NCI-H1092 treated with DMSO at 0.1 percent for 48 hours (cell line): ENCODE results near the gene NSUN5.
"Not testable (repeated sequence)": the region's sequence is repeated elsewhere in the genome, so short reads cannot be mapped to it uniquely, and the experiment has no call there.

Experiments used
- DNase-seq: peaks from one replicate; lab custom pipeline; 2025; lab: John Stamatoyannopoulos, UW

NSUN5 gene

GRCh38 chr7:73325424-73325823, 16.8 kb upstream of the NSUN5 start:
- DNase-seq, result not testable (repeated sequence)

GRCh38 chr7:73324081-73324845, 15.6 kb upstream of the NSUN5 start:
- DNase-seq, result peak; percentile 81

GRCh38 chr7:73323434-73324080, 14.9 kb upstream of the NSUN5 start:
- DNase-seq, result not testable (repeated sequence)

- DNase-seq, result not testable (repeated sequence)
Observed at GRCh38 chr7:73320009-73320408, 11.4 kb upstream of the NSUN5 start.

- not testable (repeated sequence) for DNase-seq
Observed at GRCh38 chr7:73319541-73319940, 10.9 kb upstream of the NSUN5 start.

GRCh38 chr7:73318656-73319204, 10.1 kb upstream of the NSUN5 start:
- not testable (repeated sequence) for DNase-seq

- no peak for DNase-seq
Observed at GRCh38 chr7:73316521-73316920, 7.9 kb upstream of the NSUN5 start.

GRCh38 chr7:73314271-73314670, 5.6 kb upstream of the NSUN5 start:
- no peak for DNase-seq

- no peak for DNase-seq
Observed at GRCh38 chr7:73313521-73313906, 4.9 kb upstream of the NSUN5 start.

GRCh38 chr7:73312831-73313520, 4.3 kb upstream of the NSUN5 start:
- no peak for DNase-seq

- DNase-seq, result not testable (repeated sequence)
Observed at GRCh38 chr7:73311421-73311820, 2.8 kb upstream of the NSUN5 start.

- no peak for DNase-seq
Observed at GRCh38 chr7:73308074-73308664, 457 bp downstream of the NSUN5 start.

- DNase-seq, result no peak
Observed at GRCh38 chr7:73307436-73307835, 1.2 kb downstream of the NSUN5 start.

- not testable (repeated sequence) for DNase-seq
Observed at GRCh38 chr7:73304612-73305387, 3.8 kb downstream of the NSUN5 start.

- DNase-seq, result no peak
Observed at GRCh38 chr7:73304071-73304470, 4.6 kb downstream of the NSUN5 start.

GRCh38 chr7:73303546-73303945, 5.1 kb downstream of the NSUN5 start:
- no peak for DNase-seq

- not testable (repeated sequence) for DNase-seq
Observed at GRCh38 chr7:73302846-73303245, 5.8 kb downstream of the NSUN5 start.

GRCh38 chr7:73301108-73301507, 7.5 kb downstream of the NSUN5 start:
- DNase-seq, result not testable (repeated sequence)

GRCh38 chr7:73299812-73300211, 8.8 kb downstream of the NSUN5 start:
- not testable (repeated sequence) for DNase-seq

GRCh38 chr7:73297706-73298105, 10.9 kb downstream of the NSUN5 start:
- not testable (repeated sequence) for DNase-seq

GRCh38 chr7:73297235-73297634, 11.4 kb downstream of the NSUN5 start:
- not testable (repeated sequence) for DNase-seq
